NCI-H82 treated with DMSO at 0.1 percent for 48 hours (cell line): ENCODE measurements around the gene CREBBP.
"Not testable (repeated sequence)": the region's sequence is repeated elsewhere in the genome, so short reads cannot be mapped to it uniquely, and the experiment has no call there.

ENCODE experiments used
- DNase-seq: peaks from one replicate; lab custom pipeline; 2025; ENCODE audit not compliant: unreplicated experiment; lab: John Stamatoyannopoulos, UW

CREBBP gene

GRCh38 chr16:3715430-3715829 lies 165.1 kb downstream of the CREBBP start:
- DNase-seq: no peak

GRCh38 chr16:3714378-3714777 lies 166.1 kb downstream of the CREBBP start:
- not testable (repeated sequence) for DNase-seq

GRCh38 chr16:3713587-3714242 lies 166.8 kb downstream of the CREBBP start:
- DNase-seq: no peak

GRCh38 chr16:3712861-3713372 lies 167.6 kb downstream of the CREBBP start:
- DNase-seq: no peak

- no peak for DNase-seq
Observed at GRCh38 chr16:3706253-3707012, 174.1 kb downstream of the CREBBP start.

GRCh38 chr16:3702082-3702481 lies 178.4 kb downstream of the CREBBP start:
- no peak for DNase-seq

- DNase-seq: no peak
Observed at GRCh38 chr16:3701531-3701930, 179.0 kb downstream of the CREBBP start.

- DNase-seq: no peak
Observed at GRCh38 chr16:3698941-3699340, 181.6 kb downstream of the CREBBP start.

- DNase-seq: no peak
Observed at GRCh38 chr16:3696425-3697218, 183.9 kb downstream of the CREBBP start.

- no peak for DNase-seq
Observed at GRCh38 chr16:3695610-3696369, 184.7 kb downstream of the CREBBP start.

GRCh38 chr16:3694051-3694450 lies 186.5 kb downstream of the CREBBP start:
- DNase-seq: no peak

GRCh38 chr16:3691761-3692160 lies 188.8 kb downstream of the CREBBP start:
- DNase-seq: no peak

- no peak for DNase-seq
Observed at GRCh38 chr16:3690980-3691720, 189.4 kb downstream of the CREBBP start.

GRCh38 chr16:3690470-3690928 lies 190.0 kb downstream of the CREBBP start:
- no peak for DNase-seq

- DNase-seq: no peak
Observed at GRCh38 chr16:3689731-3690130, 190.8 kb downstream of the CREBBP start.

GRCh38 chr16:3687792-3688191 lies 192.7 kb downstream of the CREBBP start:
- no peak for DNase-seq

- DNase-seq: no peak
Observed at GRCh38 chr16:3687021-3687420, 193.5 kb downstream of the CREBBP start.

GRCh38 chr16:3681206-3681605 lies 199.3 kb downstream of the CREBBP start:
- no peak for DNase-seq

- no peak for DNase-seq
Observed at GRCh38 chr16:3677994-3678393, 202.5 kb downstream of the CREBBP start.

GRCh38 chr16:3675601-3676130 lies 204.8 kb downstream of the CREBBP start:
- DNase-seq: no peak
